Tibial artery (tissue), 4 donors: Measurements from ENCODE around the gene FAM120C.

Source experiments
- DNase-seq, 2 donors: peaks; one replicate each; pipeline ENCODE4 v3.0.0-alpha.2; 2019
- H3K27ac ChIP-seq, 2 donors: fragments of 200-600 bp; sonication (generic) in 1 of 2; 1 replicate in 1 of 2; 2 replicates in 1 of 2; pipeline ENCODE4 v1.5.1; 2018 to 2019; ENCODE audit warnings: mild to moderate bottlenecking in 1 of 2
- H3K27me3 ChIP-seq, 2 donors: fragments of 200-600 bp; sonication (generic) in 1 of 2; one replicate each; pipeline versions ENCODE4 v1.5.1 to v1.6.0; 2016 to 2019
- H3K36me3 ChIP-seq, 3 donors: fragments of 200-600 bp; sonication (generic) in 2 of 3; one replicate each; pipeline ENCODE4 v1.5.1; 2016 to 2019; ENCODE audit warnings: mild to moderate bottlenecking in 2 of 3
- H3K4me1 ChIP-seq, 4 donors: fragments of 200-600 bp; sonication (generic) in 2 of 4; 1 replicate in 3 of 4; 2 replicates in 1 of 4; pipeline ENCODE4 v1.5.1; 2016 to 2019
- H3K4me3 ChIP-seq, 2 donors: fragments of 200-600 bp; sonication (generic) in 1 of 2; 1 replicate in 1 of 2; 2 replicates in 1 of 2; pipeline ENCODE4 v1.5.1; 2018 to 2019; ENCODE audit warnings: mild to moderate bottlenecking in 2 of 2
- H3K9me3 ChIP-seq, 3 donors: fragments of 200-600 bp; sonication (generic) in 1 of 3; one replicate each; pipeline ENCODE4 v1.5.1; 2016 to 2019
- CTCF ChIP-seq, 2 experiments: fragments of 200-600 bp in 1 of 2; fragments of 450-650 bp in 1 of 2; IDR thresholded peaks; one replicate each; pipeline ENCODE4 v1.5.1; 2017 to 2019; ENCODE audit warnings: antibody characterized with exemption in 2 of 2, mild to moderate bottlenecking in 1 of 2, moderate library complexity in 1 of 2
- intact Hi-C: fragments of 100-400 bp; cut with DNase I; formaldehyde crosslinking; loops from one replicate; pipeline ENCODE4 v1.15.0; 2023; ENCODE audit warnings: low total_unique reads

The FAM120C gene

GRCh38 chrX:54063361-54063760 lies 119.7 kb downstream of the FAM120C start:
- Histone ChIP-seq H3K9me3 (no peaks in the 10 kb centered on the region), H3K36me3 (no peaks in the 10 kb centered on the region), H3K4me3 (no peak overlapping the region), H3K27ac (no peak overlapping the region), H3K4me1 (no peaks in the 10 kb centered on the region), H3K27me3 (no peaks in the 10 kb centered on the region)
- DNase-seq, result no peak
- TF ChIP-seq CTCF (IDR thresholded peaks at IDR 0.05), result no peak
- intact Hi-C loops, result no loop called here

GRCh38 chrX:54049801-54050200 lies 133.3 kb downstream of the FAM120C start:
- Histone ChIP-seq H3K4me3 (no peak overlapping the region), H3K27ac (no peak overlapping the region), H3K36me3 (no peaks in the 10 kb centered on the region), H3K9me3 (no peaks in the 10 kb centered on the region), H3K4me1 (no peaks in the 10 kb centered on the region), H3K27me3 (no peaks in the 10 kb centered on the region)
- no peak for TF ChIP-seq CTCF (IDR thresholded peaks at IDR 0.05)
- intact Hi-C loops, result loop anchor here (10.0 kb wide), 2 partner anchors 135 to 765 kb away; partner anchors contain the start of gene FAM120C
- no peak for DNase-seq

- Histone ChIP-seq H3K4me1 (no peaks in the 10 kb centered on the region), H3K9me3 (no peaks in the 10 kb centered on the region), H3K27ac (no peak overlapping the region), H3K4me3 (no peak overlapping the region), H3K36me3 (no peaks in the 10 kb centered on the region), H3K27me3 (no peaks in the 10 kb centered on the region)
- TF ChIP-seq CTCF (IDR thresholded peaks at IDR 0.05), result no peak
- DNase-seq, result no peak
- intact Hi-C loops, result loop anchor here (10.0 kb wide), 2 partner anchors 136 to 766 kb away; partner anchors contain the start of gene FAM120C
Measured at GRCh38 chrX:54048412-54048811, 134.6 kb downstream of the FAM120C start.

- no peak overlapping the region for H3K4me3 ChIP-seq
- intact Hi-C loops, result loop anchor here (10.0 kb wide), 2 partner anchors 139 to 769 kb away; partner anchors contain the start of gene FAM120C
- no peak for TF ChIP-seq CTCF (IDR thresholded peaks at IDR 0.05)
Measured at GRCh38 chrX:54045563-54046228, 137.4 kb downstream of the FAM120C start.

GRCh38 chrX:54044877-54045338 lies 138.1 kb downstream of the FAM120C start:
- intact Hi-C loops, result loop anchor here (10.0 kb wide), 2 partner anchors 140 to 770 kb away; partner anchors contain the start of gene FAM120C
- Histone ChIP-seq H3K9me3 (no peaks in the 10 kb centered on the region), H3K4me3 (peak overlapping the region; percentile 83 to 85), H3K27me3 (no peaks in the 10 kb centered on the region), H3K36me3 (peaks cover 0 to 11% (median 11%) of the 10 kb centered on the region in 3 donors), H3K27ac (peak overlapping the region; percentile 93 to 99), H3K4me1 (no peaks in the 10 kb centered on the region)
- no peak for DNase-seq
- TF ChIP-seq CTCF (IDR thresholded peaks at IDR 0.05), result no peak

More at GRCh38 chrX:54045563-54046228, 137.4 kb downstream of the FAM120C start:
- no peak for DNase-seq
- no peaks in the 10 kb centered on the region for H3K9me3 ChIP-seq
- H3K27me3 ChIP-seq, result no peaks in the 10 kb centered on the region
- peak overlapping the region; percentile 93 to 99 for H3K27ac ChIP-seq
- peaks cover 0 to 7% (median 6%) of the 10 kb centered on the region in 3 donors for H3K36me3 ChIP-seq
- H3K4me1 ChIP-seq, result no peaks in the 10 kb centered on the region
